Measurements from ENCODE around the gene DENND11. TPM values are rescaled to one million over a fixed set of nuclear protein-coding genes. Genes with fewer than 3 reads are reported as not detected.
A peak's percentile ranks its signal among the peaks of the same experiment; 100 is the strongest.

The DENND11 gene
- total and polyA plus RNA-seq, 2 donors from 2014 or later = 6.1 to 22.6 TPM

GRCh38 chr7:141664450-141664849, 37.5 kb downstream of the DENND11 start:
- no peak for TF ChIP-seq CTCF (IDR thresholded peaks at IDR 0.05; ENCODE audit: borderline replicate concordance, extremely low read depth, insufficient read depth)
- Histone ChIP-seq H3K27ac (ENCODE audit: low read depth in 2 of 2, low read length in 2 of 2) (no peak overlapping the region), H3K9ac (ENCODE audit: low read length in 3 of 3) (no peak overlapping the region), H3K4me1 (ENCODE audit: control insufficient read depth in 2 of 3, insufficient read depth in 2 of 3, low read depth in 1 of 3, low read length in 3 of 3) (peaks cover 0 to 12% (median 5%) of the 10 kb centered on the region in 3 donors), H3K4me3 (ENCODE audit: low read length in 3 of 3) (no peak overlapping the region), H3K9me3 (ENCODE audit: control insufficient read depth in 2 of 3, insufficient read depth in 1 of 3, low read length in 3 of 3) (no peaks in the 10 kb centered on the region), H3K27me3 (ENCODE audit: control insufficient read depth, insufficient read depth, low read length) (no peaks in the 10 kb centered on the region), H3K36me3 (ENCODE audit: control insufficient read depth in 2 of 3, insufficient read depth in 3 of 3, low read length in 3 of 3) (peaks cover 0 to 44% (median 11%) of the 10 kb centered on the region in 3 donors)
- no peak for DNase-seq
- no peak for FAIRE-seq
- intact Hi-C loops (cut with DNase I) = no loop called here

- no peaks in the 10 kb centered on the region for H3K27me3 ChIP-seq (ENCODE audit: control insufficient read depth, insufficient read depth, low read length)
- peak overlapping the region; percentile 30 to 35 for H3K27ac ChIP-seq (ENCODE audit: low read depth in 2 of 2, low read length in 2 of 2)
- intact Hi-C loops (cut with DNase I) = no loop called here
- peaks cover 0 to 12% (median 5%) of the 10 kb centered on the region in 3 donors for H3K4me1 ChIP-seq (ENCODE audit: control insufficient read depth in 2 of 3, insufficient read depth in 2 of 3, low read depth in 1 of 3, low read length in 3 of 3)
- no peak for TF ChIP-seq CTCF (IDR thresholded peaks at IDR 0.05; ENCODE audit: borderline replicate concordance, extremely low read depth, insufficient read depth)
- H3K4me3 ChIP-seq (ENCODE audit: low read length in 3 of 3) = no peak overlapping the region
- no peak for FAIRE-seq
- no peak overlapping the region for H3K9ac ChIP-seq (ENCODE audit: low read length in 3 of 3)
- DNase-seq = peak in 2 of 5 donors; percentile 29 to 80
- no peaks in the 10 kb centered on the region for H3K9me3 ChIP-seq (ENCODE audit: control insufficient read depth in 2 of 3, insufficient read depth in 1 of 3, low read length in 3 of 3)
- peaks cover 0 to 45% (median 11%) of the 10 kb centered on the region in 3 donors for H3K36me3 ChIP-seq (ENCODE audit: control insufficient read depth in 2 of 3, insufficient read depth in 3 of 3, low read length in 3 of 3)
Observed at GRCh38 chr7:141663081-141663849, 38.7 kb downstream of the DENND11 start.

GRCh38 chr7:141660259-141660658, 41.7 kb downstream of the DENND11 start:
- Histone ChIP-seq H3K4me1 (ENCODE audit: control insufficient read depth in 2 of 3, insufficient read depth in 2 of 3, low read depth in 1 of 3, low read length in 3 of 3) (peaks cover 0 to 12% (median 5%) of the 10 kb centered on the region in 3 donors), H3K27ac (ENCODE audit: low read depth in 2 of 2, low read length in 2 of 2) (no peak overlapping the region), H3K27me3 (ENCODE audit: control insufficient read depth, insufficient read depth, low read length) (no peaks in the 10 kb centered on the region), H3K36me3 (ENCODE audit: control insufficient read depth in 2 of 3, insufficient read depth in 3 of 3, low read length in 3 of 3) (peaks cover 0 to 40% (median 7%) of the 10 kb centered on the region in 3 donors), H3K9ac (ENCODE audit: low read length in 3 of 3) (no peak overlapping the region), H3K4me3 (ENCODE audit: low read length in 3 of 3) (no peak overlapping the region), H3K9me3 (ENCODE audit: control insufficient read depth in 2 of 3, insufficient read depth in 1 of 3, low read length in 3 of 3) (no peaks in the 10 kb centered on the region)
- intact Hi-C loops (cut with DNase I) = no loop called here
- FAIRE-seq = no peak
- TF ChIP-seq CTCF (IDR thresholded peaks at IDR 0.05; ENCODE audit: borderline replicate concordance, extremely low read depth, insufficient read depth) = no peak
- DNase-seq = no peak
